WI38 (cell line): ENCODE measurements around the gene INO80E.

Experiments
- H3K4me3 ChIP-seq: 2 replicates; pipeline ENCODE4 v1.5.1; 2011; ENCODE audit warnings: low read depth, mild to moderate bottlenecking, control low read depth, low read length
- CTCF ChIP-seq: IDR thresholded peaks from 2 replicates; pipeline ENCODE4 v1.5.1; 2012; ENCODE audit warnings: low read depth, mild to moderate bottlenecking, control low read depth, low read length

The INO80E gene

GRCh38 chr16:30049871-30050270, 53.8 kb downstream of the INO80E start:
- no peak for TF ChIP-seq CTCF
- H3K4me3 ChIP-seq = no peak overlapping the region

GRCh38 chr16:30051518-30051917, 55.5 kb downstream of the INO80E start:
- H3K4me3 ChIP-seq = no peak overlapping the region
- TF ChIP-seq CTCF = no peak

- no peak for TF ChIP-seq CTCF
- H3K4me3 ChIP-seq = peak overlapping the region; percentile 74
Measured at GRCh38 chr16:30052671-30053372, 56.8 kb downstream of the INO80E start.

- TF ChIP-seq CTCF = no peak
- H3K4me3 ChIP-seq = peak overlapping the region; percentile 74
Measured at GRCh38 chr16:30053376-30054015, 57.5 kb downstream of the INO80E start.

- peak overlapping the region; percentile 74 for H3K4me3 ChIP-seq
- no peak for TF ChIP-seq CTCF
Measured at GRCh38 chr16:30054451-30054850, 58.4 kb downstream of the INO80E start.

- H3K4me3 ChIP-seq = no peak overlapping the region
- 0 out of 2 replicates have a peak, but pooled peaks have one; percentile 11 for TF ChIP-seq CTCF
Measured at GRCh38 chr16:30054959-30055553, 59.0 kb downstream of the INO80E start.
